Chondrocyte (in vitro differentiated cells): ENCODE measurements around the gene ZNF527. TPM values are rescaled to one million over a fixed set of nuclear protein-coding genes. Genes with fewer than 3 reads are reported as not detected.
"Not testable (repeated sequence)": the region's sequence is repeated elsewhere in the genome, so short reads cannot be mapped to it uniquely, and the experiment has no call there.

Experiments
- DNase-seq: peaks from one replicate; pipeline ENCODE4 v3.0.0; 2021; ENCODE audit warnings: mixed read lengths, low spot score
- H3K27ac Mint-ChIP-seq: one replicate; pipeline ENCODE4 v1.8.0; 2021; ENCODE audit warnings: mild to moderate bottlenecking, moderate library complexity, mixed read lengths; ENCODE audit not compliant: unreplicated experiment
- H3K27me3 Mint-ChIP-seq: 2 replicates; pipeline ENCODE4 v1.8.0; 2021; ENCODE audit warnings: low read depth, mixed read lengths
- H3K36me3 Mint-ChIP-seq: 2 replicates; pipeline ENCODE4 v1.8.0; 2021; ENCODE audit warnings: low read depth, mixed read lengths
- H3K4me1 Mint-ChIP-seq: 2 replicates; pipeline ENCODE4 v1.8.0; 2021; ENCODE audit warnings: low read depth, mild to moderate bottlenecking, mixed read lengths
- H3K4me3 Mint-ChIP-seq: one replicate; pipeline ENCODE4 v1.8.0; 2021; ENCODE audit warnings: mild to moderate bottlenecking, moderate library complexity, mixed read lengths; ENCODE audit not compliant: unreplicated experiment
- H3K9me3 Mint-ChIP-seq: 2 replicates; pipeline ENCODE4 v1.8.0; 2021; ENCODE audit warnings: low read depth, mixed read lengths
- CTCF ChIP-seq: fragments of 200-600 bp; sonication (generic); IDR thresholded peaks from 2 replicates; pipeline ENCODE4 v1.5.0; 2021; ENCODE audit warnings: antibody characterized with exemption, mild to moderate bottlenecking, moderate library complexity
- total RNA-seq: library from RNA; stranded (reverse); gene quantifications from 3 replicates; pipeline ENCODE4 v1.2.1, GENCODE V29; 2021

ZNF527 gene
- total RNA-seq, 1 donor from 2014 or later, result 5.8 TPM

DNA sequence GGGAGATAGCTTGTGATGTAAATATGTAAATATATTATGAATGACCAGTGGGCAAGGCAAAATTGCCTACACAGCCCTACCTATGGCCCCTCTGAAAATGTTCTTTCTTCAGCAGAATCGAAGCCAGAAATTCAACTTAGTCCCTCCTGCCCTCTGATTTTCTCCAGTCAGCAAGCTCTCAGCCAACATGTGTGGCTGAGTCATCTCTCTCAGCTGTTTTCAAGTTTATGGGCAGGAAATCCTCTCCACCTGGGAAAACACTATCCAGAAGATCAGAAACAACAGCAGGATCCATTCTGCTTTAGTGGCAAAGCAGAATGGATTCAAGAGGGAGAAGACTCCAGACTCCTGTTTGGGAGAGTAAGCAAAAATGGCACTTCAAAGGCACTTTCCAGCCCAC lies 8.9 kb upstream of the ZNF527 start:
- TF ChIP-seq CTCF, result no peak
- Mint-ChIP-seq H3K36me3 (peaks cover 53% of the 10 kb centered on the region), H3K4me3 (no peak overlapping the region), H3K27ac (no peak overlapping the region), H3K4me1 (peaks cover 3% of the 10 kb centered on the region), H3K27me3 (no peaks in the 10 kb centered on the region), H3K9me3 (peaks cover 25% of the 10 kb centered on the region)
- DNase-seq, result no peak

- H3K36me3 Mint-ChIP-seq, result peaks cover 47% of the 10 kb centered on the region
- H3K9me3 Mint-ChIP-seq, result peaks cover 18% of the 10 kb centered on the region
- H3K4me1 Mint-ChIP-seq, result peaks cover 3% of the 10 kb centered on the region
- TF ChIP-seq CTCF, result peak; percentile 25
- H3K4me3 Mint-ChIP-seq, result no peak overlapping the region
- H3K27me3 Mint-ChIP-seq, result no peaks in the 10 kb centered on the region
- no peak overlapping the region for H3K27ac Mint-ChIP-seq
- no peak for DNase-seq
Measured at GRCh38 chr19:37362733-37363132, 8.2 kb upstream of the ZNF527 start.

- Mint-ChIP-seq H3K27ac (peak overlapping the region; percentile 92), H3K4me1 (peaks cover 12% of the 10 kb centered on the region), H3K4me3 (peak overlapping the region; percentile 93)
- DNase-seq, H3K9me3 Mint-ChIP-seq, H3K36me3 Mint-ChIP-seq, H3K27me3 Mint-ChIP-seq: not testable (repeated sequence)
Measured at GRCh38 chr19:37370386-37370879, 466 bp upstream of the ZNF527 start.

DNA sequence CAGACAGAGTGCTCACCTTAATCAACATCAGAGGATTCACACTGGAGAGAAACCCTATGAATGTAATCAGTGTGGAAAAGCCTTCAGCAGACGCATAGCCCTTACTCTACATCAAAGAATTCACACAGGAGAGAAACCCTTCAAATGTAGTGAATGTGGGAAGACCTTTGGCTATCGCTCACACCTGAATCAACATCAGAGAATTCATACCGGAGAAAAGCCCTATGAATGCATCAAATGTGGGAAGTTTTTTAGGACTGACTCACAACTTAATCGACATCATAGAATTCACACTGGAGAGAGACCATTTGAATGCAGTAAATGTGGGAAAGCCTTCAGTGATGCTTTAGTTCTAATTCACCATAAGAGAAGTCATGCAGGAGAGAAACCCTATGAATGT lies 18.3 kb downstream of the ZNF527 start:
- Mint-ChIP-seq H3K9me3 (peaks cover 70% of the 10 kb centered on the region), H3K27me3 (no peaks in the 10 kb centered on the region), H3K27ac (no peak overlapping the region), H3K4me3 (no peak overlapping the region), H3K36me3 (peaks cover 70% of the 10 kb centered on the region), H3K4me1 (no peaks in the 10 kb centered on the region)
- no peak for DNase-seq
- no peak for TF ChIP-seq CTCF

DNA sequence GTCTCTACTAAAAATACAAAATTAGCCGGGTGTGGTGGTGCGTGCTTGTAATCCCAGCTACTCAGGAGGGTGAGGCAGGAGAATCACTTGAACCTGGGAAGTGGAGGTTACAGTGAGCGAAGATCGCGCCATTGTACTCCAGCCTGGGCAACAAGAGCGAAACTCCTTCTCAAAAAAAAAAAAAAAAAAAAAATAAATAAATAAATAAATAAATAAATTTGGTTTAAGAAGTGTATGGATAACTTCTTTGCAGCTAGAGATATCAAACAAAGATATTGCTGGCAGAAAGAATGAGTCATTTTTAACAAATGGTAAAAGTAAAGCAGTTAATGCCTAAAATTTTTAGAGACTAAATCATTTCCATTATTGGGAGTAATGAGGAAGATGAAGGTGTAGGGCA lies 20.5 kb downstream of the ZNF527 start:
- peaks cover 66% of the 10 kb centered on the region for H3K9me3 Mint-ChIP-seq
- not testable (repeated sequence) for H3K4me1 Mint-ChIP-seq, H3K27me3 Mint-ChIP-seq, H3K4me3 Mint-ChIP-seq, DNase-seq, H3K27ac Mint-ChIP-seq
- peaks cover 55% of the 10 kb centered on the region for H3K36me3 Mint-ChIP-seq

- H3K27me3 Mint-ChIP-seq, result no peaks in the 10 kb centered on the region
- H3K36me3 Mint-ChIP-seq, result peaks cover 13% of the 10 kb centered on the region
- H3K27ac Mint-ChIP-seq, result no peak overlapping the region
- no peaks in the 10 kb centered on the region for H3K4me1 Mint-ChIP-seq
- no peak for TF ChIP-seq CTCF
- no peak overlapping the region for H3K4me3 Mint-ChIP-seq
- peaks cover 69% of the 10 kb centered on the region for H3K9me3 Mint-ChIP-seq
- no peak for DNase-seq
Measured at GRCh38 chr19:37401078-37401477, 30.2 kb downstream of the ZNF527 start.
